Epidermal melanocyte (primary cell): ENCODE results near the gene COPE.
"Not testable (repeated sequence)": the region's sequence is repeated elsewhere in the genome, so short reads cannot be mapped to it uniquely, and the experiment has no call there.

Experiments used
- DNase-seq: peaks from one replicate; pipeline ENCODE4 v3.0.0; 2011; ENCODE audit warnings: low spot score; ENCODE audit not compliant: insufficient read length

Gene COPE

GRCh38 chr19:18908917-18909619 lies 10.1 kb downstream of the COPE start:
- no peak for DNase-seq

DNA sequence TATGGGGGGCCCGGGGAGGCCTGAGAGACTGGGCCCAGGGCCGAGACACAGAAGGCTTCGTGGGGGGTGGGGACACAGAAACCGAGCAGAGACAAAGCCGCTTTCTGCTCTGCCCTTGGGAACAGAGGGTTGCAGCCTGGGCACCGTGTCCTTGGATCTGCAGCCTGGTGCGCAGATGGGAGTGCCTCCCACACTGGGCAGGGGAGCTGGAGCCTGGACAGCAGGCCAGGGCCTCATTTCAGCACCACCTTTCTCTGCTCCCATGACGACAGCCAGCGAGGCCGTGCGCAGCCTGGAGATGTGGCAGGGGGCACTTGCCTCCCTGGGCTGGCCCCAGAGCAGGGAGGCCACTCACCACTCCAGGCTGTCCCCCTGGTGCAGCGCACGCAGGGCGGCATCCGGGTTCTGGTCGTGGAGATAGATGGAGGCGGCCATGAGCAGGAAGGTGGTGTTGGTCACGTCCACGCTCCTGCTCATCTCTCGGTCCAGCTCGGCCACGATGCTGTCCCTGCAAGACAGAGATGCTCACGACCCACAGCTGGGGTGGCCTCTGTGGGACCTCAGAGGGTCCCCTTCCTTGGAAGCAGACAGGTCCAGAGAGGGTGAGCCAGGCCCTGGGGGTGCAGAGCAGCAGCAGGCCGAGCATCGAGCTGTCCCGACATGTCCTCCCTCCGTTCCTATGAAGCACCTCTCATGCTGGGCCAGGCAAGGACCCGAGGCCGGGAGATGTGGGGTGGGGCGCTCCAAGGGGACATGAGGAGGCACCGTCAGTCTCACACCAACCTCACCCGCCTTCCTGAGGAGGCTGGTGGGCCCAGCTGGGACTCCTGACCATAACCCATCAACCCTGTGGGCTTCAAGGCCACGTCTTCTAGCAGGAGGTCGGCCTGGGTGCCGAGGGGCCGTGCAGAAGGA lies 12.3 kb downstream of the COPE start:
- no peak for DNase-seq

- DNase-seq: no peak
These were observed 13.5 kb downstream of the COPE start for GRCh38 chr19:18905513-18906236.

DNA sequence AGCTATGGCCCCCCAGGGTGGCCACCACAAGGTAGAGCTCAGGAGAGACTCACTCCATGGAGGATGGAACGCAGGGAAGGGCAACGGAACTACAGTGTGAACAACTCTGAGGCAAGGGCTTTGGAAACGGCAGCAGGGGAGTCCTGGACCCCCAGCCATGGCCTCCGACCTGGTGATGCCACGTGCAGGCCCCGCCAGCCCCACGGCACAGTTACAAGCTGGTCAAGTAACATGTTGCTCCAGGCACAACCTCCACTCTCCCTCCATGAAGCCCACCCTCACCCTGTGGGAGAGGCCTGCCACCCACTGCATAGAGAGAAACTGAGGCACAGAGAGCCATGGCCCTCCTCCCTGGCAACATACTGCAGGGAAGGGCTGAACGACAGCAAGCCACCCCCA lies 14.1 kb downstream of the COPE start:
- DNase-seq: no peak

GRCh38 chr19:18904334-18905057 lies 14.7 kb downstream of the COPE start:
- DNase-seq: no peak

GRCh38 chr19:18903156-18904037 lies 15.8 kb downstream of the COPE start:
- DNase-seq: no peak

DNA sequence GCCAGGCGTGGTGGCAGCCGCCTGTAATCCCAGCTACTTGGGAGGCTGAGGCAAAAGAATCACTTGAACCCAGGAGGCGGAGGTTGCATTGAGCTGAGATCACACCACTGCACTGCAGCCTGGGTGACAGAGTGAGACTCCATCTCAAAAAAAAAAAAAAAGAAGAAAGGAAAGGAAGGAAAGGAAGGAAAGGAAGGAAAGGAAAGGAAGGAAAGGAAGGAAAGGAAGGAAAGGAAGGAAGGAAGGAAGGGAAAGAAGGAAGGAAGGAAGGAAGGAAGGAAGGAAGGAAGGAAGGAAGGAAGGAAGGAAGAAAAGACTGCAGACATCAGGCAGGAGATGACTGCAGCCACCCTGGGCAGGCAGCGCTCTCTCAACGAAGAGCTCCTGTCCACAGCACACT lies 16.7 kb downstream of the COPE start:
- not testable (repeated sequence) for DNase-seq

- DNase-seq: no peak
These were observed 17.7 kb downstream of the COPE start for GRCh38 chr19:18901491-18901890.

GRCh38 chr19:18900700-18901481 lies 18.3 kb downstream of the COPE start:
- DNase-seq: no peak

GRCh38 chr19:18899624-18900560 lies 19.3 kb downstream of the COPE start:
- no peak for DNase-seq

DNA sequence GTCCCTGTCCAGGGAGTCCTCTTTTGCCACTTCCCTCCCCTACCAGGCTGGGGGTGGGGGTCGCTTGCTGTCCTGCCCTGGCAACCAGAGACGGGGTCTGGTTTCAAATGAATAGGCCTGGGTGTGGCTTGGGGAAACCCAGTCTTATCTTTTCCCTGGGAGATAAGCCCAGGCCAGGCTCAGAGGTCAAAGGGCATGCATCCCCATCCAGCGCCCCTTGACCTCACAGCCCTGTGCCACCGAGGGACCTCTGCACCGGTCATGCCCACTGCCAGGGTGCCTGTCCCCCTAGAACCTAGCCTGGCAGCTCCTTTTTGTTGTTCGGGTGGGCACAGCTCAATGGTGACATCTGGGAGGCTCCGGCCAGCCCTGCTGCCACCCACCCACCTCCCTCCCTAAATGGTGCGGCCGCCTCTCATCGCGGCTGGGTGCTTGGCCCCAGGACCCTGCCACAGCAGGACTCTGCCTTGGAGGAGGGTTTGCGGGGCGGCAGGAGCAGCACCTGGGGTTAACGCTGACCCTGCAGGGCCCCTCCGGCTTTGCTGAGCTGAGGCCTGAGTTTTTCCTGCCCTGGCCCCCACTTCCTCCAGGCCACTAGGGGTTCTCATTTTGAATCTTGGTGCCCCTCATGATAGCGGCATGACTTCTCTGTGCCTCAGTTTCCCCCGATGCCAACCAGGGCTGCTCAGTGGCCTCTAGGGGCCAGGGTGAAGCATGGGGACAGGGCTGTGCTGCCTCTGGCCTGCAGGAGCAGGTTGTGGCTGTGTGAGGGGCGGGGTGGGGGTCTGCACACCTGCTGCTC lies 20.4 kb downstream of the COPE start:
- no peak for DNase-seq

- DNase-seq: no peak
These were observed 21.0 kb downstream of the COPE start for GRCh38 chr19:18898081-18898606.

DNA sequence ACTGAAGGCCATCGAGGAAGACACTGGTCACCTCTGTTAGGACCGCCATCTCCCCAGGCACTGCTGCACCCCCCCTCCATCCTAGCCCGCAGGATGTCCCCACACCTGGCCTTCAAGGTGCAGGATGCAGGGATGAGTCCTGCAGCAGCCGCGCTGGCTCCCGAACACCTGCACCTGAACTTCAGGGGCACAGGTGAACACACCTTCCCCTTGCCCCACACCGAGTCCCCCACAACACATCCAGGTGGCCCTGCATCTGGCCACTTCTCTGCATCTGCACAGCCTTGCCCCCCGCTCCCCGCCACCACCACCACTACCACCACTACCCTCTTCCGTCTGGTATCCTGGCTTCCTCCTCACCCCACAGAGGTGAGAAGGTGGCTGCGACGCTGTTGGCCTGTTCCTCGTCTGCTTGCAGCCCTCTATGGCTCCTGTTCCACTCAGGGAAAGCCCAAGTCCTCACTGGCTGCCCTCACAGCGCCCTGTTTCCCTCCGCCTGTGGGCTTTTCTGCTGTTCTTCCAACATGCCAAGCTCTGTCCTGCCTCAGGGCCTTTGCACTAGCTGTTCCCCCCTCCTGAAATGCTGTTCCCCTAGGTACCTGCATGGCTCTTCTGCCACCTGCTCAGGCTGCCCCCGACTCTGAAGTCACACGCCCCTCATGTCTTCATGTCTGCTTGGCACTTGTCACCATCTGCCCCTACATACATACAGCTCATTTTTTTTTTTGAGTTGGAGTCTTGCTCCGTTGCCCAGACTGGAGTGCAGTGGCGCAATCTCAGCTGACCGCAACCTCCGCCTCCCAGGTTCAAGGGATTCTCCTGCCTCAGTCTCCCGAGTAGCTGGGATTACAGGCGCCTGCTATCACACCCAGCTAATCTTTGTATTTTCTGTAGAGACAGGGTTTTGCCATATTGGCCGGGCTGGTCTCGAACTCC lies 21.8 kb downstream of the COPE start:
- no peak for DNase-seq

- DNase-seq: peak; percentile 54
These were observed 22.8 kb downstream of the COPE start for GRCh38 chr19:18896421-18896841.

GRCh38 chr19:18895824-18896341 lies 23.3 kb downstream of the COPE start, which contains the start of gene CERS1:
CERS1 (minus strand) TSS chr19:18896158; CDS start chr19:18896072, 86 bp downstream.
- peak; percentile 49 for DNase-seq
